CD4-positive, alpha-beta T cell treated with Interleukin-15 for 4 hours (primary cell): ENCODE measurements around the gene CAPN11.
"Not testable (repeated sequence)": the region's sequence is repeated elsewhere in the genome, so short reads cannot be mapped to it uniquely, and the experiment has no call there.

Source experiments
- DNase-seq: peaks from one replicate; pipeline ENCODE4 v3.0.0-alpha.2; 2020; ENCODE audit warnings: low spot score

CAPN11 gene

GRCh38 chr6:44181784-44182183, 23.2 kb downstream of the CAPN11 start:
- DNase-seq = not testable (repeated sequence)

GRCh38 chr6:44182911-44183390, 24.3 kb downstream of the CAPN11 start:
- DNase-seq = no peak

GRCh38 chr6:44183783-44184182, 25.2 kb downstream of the CAPN11 start:
- no peak for DNase-seq

GRCh38 chr6:44185356-44185755, 26.7 kb downstream of the CAPN11 start:
- DNase-seq = not testable (repeated sequence)

- no peak for DNase-seq
Observed at GRCh38 chr6:44185953-44186634, 27.5 kb downstream of the CAPN11 start.

GRCh38 chr6:44186635-44187025, 28.0 kb downstream of the CAPN11 start:
- no peak for DNase-seq

- no peak for DNase-seq
Observed at GRCh38 chr6:44188819-44189218, 30.2 kb downstream of the CAPN11 start.

- no peak for DNase-seq
Observed at GRCh38 chr6:44189257-44189656, 30.6 kb downstream of the CAPN11 start.

- DNase-seq = no peak
Observed at GRCh38 chr6:44190715-44191114, 32.1 kb downstream of the CAPN11 start.

- DNase-seq = no peak
Observed at GRCh38 chr6:44192428-44193041, 33.9 kb downstream of the CAPN11 start.

- DNase-seq = no peak
Observed at GRCh38 chr6:44193307-44193910, 34.8 kb downstream of the CAPN11 start.

- DNase-seq = no peak
Observed at GRCh38 chr6:44194326-44194725, 35.7 kb downstream of the CAPN11 start.

- DNase-seq = not testable (repeated sequence)
Observed at GRCh38 chr6:44196351-44196750, 37.7 kb downstream of the CAPN11 start.

- DNase-seq = no peak
Observed at GRCh38 chr6:44198684-44199083, 40.1 kb downstream of the CAPN11 start.

- no peak for DNase-seq
Observed at GRCh38 chr6:44199883-44200282, 41.3 kb downstream of the CAPN11 start.

GRCh38 chr6:44201200-44201599, 42.6 kb downstream of the CAPN11 start:
- DNase-seq = no peak

- DNase-seq = no peak
Observed at GRCh38 chr6:44201638-44202303, 43.2 kb downstream of the CAPN11 start.

- no peak for DNase-seq
Observed at GRCh38 chr6:44202332-44202971, 43.8 kb downstream of the CAPN11 start.

- DNase-seq = no peak
Observed at GRCh38 chr6:44202972-44203750, 44.5 kb downstream of the CAPN11 start.

GRCh38 chr6:44203955-44204354, 45.3 kb downstream of the CAPN11 start:
- DNase-seq = no peak

GRCh38 chr6:44207966-44208365, 49.3 kb downstream of the CAPN11 start:
- no peak for DNase-seq
